ENCODE measurements around the gene ADAM12.

Gene ADAM12

DNA sequence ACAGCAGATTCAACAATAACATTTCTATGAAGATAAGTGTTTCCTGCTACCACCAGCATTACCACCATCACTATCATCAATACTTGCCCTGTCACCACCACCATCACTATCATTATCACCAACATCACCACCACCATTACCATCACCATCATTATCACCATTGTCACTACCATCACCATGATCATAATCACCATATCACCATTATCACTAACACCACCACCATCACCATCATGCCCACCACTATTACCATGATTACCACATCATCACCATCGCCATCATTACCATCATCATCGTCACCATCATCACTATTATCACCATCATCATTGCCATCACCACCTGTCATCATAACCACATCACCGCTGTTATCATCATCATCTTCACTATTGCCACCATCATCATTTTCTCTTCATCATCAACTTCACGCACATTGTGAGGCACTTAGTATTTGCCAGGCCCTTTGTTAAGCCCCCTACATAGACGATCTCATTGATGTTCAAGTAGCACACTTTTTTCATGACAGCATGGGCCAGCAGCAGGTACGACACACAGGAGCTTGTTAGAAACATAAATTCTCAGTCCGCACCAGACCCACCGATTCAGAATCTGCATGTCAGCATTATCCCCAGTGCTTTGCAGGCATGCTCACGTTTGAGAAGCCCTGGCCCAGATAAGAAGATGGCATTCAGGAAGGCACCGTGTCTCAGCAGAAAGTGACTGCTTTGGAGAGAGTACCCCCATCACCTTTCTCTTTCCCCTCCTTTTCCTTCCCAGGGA is 161.1 kb downstream of the ADAM12 start:
- H3K27ac ChIP-seq = no peak overlapping the region
- no peak for TF ChIP-seq CTCF (conservative IDR thresholded peaks at IDR 0.05)

- no peak for TF ChIP-seq CTCF (conservative IDR thresholded peaks at IDR 0.05)
- H3K27ac ChIP-seq = no peak overlapping the region
Measured at GRCh38 chr10:126226205-126226604, 162.1 kb downstream of the ADAM12 start.

DNA sequence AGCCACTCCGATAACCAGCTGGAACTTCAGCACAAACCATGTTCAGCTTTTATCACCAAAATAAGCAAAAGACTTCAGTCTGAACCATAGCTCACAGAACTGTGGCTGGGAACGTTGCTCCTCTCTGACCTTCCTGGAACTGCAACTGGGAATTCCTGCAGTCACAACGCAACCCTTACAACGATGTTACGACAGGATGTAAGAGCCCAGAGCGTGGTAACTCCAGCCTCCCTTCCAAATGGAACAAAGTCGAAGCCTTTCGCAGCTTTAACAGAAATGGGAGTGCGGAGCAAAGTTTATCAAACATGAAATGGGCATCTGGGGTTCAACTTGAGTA is 162.6 kb downstream of the ADAM12 start:
- H3K27ac ChIP-seq = no peak overlapping the region
- TF ChIP-seq CTCF (conservative IDR thresholded peaks at IDR 0.05) = no peak

GRCh38 chr10:126224967-126225671 is 163.2 kb downstream of the ADAM12 start:
- no peak for TF ChIP-seq CTCF (conservative IDR thresholded peaks at IDR 0.05)
- H3K27ac ChIP-seq = no peak overlapping the region

DNA sequence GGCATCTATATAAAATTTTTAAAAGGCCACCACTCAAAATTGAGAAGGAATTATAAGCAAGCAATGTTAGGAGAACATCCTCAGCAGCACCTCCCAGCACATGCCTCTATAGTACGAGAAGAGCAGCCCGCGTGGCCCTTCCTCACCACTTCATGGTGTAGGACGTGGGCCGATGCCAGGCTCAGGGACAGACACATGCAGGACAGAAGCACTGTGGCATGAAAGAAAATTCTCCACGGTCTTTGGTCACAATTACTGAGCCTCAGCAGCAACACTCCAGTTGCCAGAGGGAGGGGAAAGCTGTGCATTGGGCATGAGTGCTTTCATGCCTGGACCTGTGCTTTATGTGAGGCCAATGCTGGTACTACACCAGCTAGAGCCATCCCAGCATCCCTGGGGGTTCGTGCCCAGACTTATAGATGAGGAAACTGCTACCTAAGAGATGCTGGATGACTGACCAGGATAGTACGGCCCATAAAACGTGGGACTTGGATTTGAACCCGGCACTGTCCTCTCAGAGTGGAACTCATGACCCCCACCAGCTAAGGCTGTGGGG is 164.7 kb downstream of the ADAM12 start:
- no peak for TF ChIP-seq CTCF (conservative IDR thresholded peaks at IDR 0.05)
- no peak overlapping the region for H3K27ac ChIP-seq

GRCh38 chr10:126222736-126223511 is 165.4 kb downstream of the ADAM12 start:
- H3K27ac ChIP-seq = no peak overlapping the region
- TF ChIP-seq CTCF (conservative IDR thresholded peaks at IDR 0.05) = no peak

DNA sequence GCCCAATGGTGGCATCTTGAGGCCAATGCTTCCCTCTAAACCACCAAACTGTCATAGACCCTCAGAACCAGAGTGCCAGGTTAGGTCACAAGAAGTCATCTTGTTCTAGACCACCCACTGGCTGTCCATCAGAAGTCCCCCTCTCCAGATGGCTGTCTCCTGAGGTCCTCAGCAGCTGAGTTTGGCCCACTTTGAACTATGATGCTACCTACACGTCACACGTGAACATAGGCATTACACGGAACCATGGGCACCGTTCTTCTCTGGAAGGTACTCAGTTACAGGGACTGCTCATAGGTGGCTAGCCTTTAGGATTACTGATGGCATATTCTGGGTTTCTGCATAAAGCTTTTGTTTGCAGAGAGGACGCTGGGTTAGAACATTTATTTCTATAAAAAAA is 166.4 kb downstream of the ADAM12 start:
- H3K27ac ChIP-seq = no peak overlapping the region
- TF ChIP-seq CTCF (conservative IDR thresholded peaks at IDR 0.05) = no peak
